ENCODE data around the gene FAM170B. TPM values are rescaled to one million over a fixed set of nuclear protein-coding genes. Genes with fewer than 3 reads are reported as not detected.

The FAM170B gene
- total RNA-seq, 1 experiment from 2014 or later, result not detected

DNA sequence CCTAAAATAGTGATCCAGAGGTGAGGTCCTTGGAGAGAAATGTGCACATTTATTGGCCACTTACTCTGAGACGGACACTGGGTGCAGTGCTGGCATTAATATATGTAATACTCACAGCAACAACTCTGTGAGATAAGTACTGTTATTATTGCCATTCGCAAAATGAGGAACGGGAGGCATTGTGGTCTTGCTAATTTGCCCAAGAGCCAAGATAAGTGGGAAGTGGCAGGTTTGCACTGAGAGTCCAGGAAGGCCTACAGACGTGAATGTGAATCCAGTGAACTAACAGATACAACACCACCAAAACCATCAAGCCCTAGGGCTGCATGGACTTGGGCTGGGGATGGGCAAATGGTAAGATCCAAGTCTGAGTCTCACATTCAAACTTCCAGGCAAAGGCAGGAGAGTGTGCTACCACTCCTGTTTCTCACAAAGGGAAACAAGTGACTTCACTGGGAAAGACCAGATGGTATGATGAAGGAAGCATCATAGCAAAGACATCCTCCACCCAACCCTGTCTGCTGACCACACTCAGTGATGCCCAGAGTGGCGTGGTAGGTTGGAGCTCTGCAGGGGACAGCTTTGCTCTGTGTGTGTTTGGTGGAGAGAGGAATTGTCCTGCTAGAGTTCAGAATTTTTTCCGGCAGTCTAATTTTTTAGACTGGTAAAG is 35.1 kb upstream of the FAM170B start:
- CTCF ChIA-PET, result no interaction called here
- Histone ChIP-seq H3K9me3 (ENCODE audit: control insufficient read depth, insufficient read depth, low read depth, low read length) (no peaks in the 10 kb centered on the region), H3K4me1 (ENCODE audit: control insufficient read depth, insufficient read depth, low read length) (no peaks in the 10 kb centered on the region), H3K27me3 (ENCODE audit: control insufficient read depth, insufficient read depth, low read length) (no peaks in the 10 kb centered on the region; the same call in 1 of the 2 replicates), H3K4me3 (ENCODE audit: low read depth in 2 of 2, low read length in 2 of 2) (no peak overlapping the region), H3K27ac (ENCODE audit: low read length) (no peak overlapping the region), H3K36me3 (ENCODE audit: control insufficient read depth, insufficient read depth, low read length) (no peaks in the 10 kb centered on the region)
- ATAC-seq (no peak), DNase-seq (ENCODE audit: low read depth, low spot score) (no peak)
- in situ Hi-C loops (cut with HindIII; ENCODE audit: low pct_unique_long_range_greater_than_20kb, low sequenced_read_pairs) (no loop called here), intact Hi-C loops (cut with micrococcal nuclease; ENCODE audit: unreplicated experiment) (no loop called here)
- BruUV-seq (replicated peaks), result no TSS peak
- POLR2A ChIA-PET, result no interaction called here
- no peak for TF ChIP-seq POLR2AphosphoS5 (IDR thresholded peaks at IDR 0.05; ENCODE audit: low read depth, low read length)
- no peak for TF ChIP-seq SIN3A (IDR thresholded peaks at IDR 0.05; ENCODE audit: borderline replicate concordance, insufficient read depth, low read depth, low read length)
- TF ChIP-seq, protein P1, sequence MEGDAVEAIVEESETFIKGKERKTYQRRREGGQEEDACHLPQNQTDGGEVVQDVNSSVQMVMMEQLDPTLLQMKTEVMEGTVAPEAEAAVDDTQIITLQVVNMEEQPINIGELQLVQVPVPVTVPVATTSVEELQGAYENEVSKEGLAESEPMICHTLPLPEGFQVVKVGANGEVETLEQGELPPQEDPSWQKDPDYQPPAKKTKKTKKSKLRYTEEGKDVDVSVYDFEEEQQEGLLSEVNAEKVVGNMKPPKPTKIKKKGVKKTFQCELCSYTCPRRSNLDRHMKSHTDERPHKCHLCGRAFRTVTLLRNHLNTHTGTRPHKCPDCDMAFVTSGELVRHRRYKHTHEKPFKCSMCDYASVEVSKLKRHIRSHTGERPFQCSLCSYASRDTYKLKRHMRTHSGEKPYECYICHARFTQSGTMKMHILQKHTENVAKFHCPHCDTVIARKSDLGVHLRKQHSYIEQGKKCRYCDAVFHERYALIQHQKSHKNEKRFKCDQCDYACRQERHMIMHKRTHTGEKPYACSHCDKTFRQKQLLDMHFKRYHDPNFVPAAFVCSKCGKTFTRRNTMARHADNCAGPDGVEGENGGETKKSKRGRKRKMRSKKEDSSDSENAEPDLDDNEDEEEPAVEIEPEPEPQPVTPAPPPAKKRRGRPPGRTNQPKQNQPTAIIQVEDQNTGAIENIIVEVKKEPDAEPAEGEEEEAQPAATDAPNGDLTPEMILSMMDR (IDR thresholded peaks at IDR 0.05), result no peak
- TF ChIP-seq TCF7L2 (IDR thresholded peaks at IDR 0.05; ENCODE audit: low read depth, low read length), result no peak
- TF ChIP-seq, protein P2, sequence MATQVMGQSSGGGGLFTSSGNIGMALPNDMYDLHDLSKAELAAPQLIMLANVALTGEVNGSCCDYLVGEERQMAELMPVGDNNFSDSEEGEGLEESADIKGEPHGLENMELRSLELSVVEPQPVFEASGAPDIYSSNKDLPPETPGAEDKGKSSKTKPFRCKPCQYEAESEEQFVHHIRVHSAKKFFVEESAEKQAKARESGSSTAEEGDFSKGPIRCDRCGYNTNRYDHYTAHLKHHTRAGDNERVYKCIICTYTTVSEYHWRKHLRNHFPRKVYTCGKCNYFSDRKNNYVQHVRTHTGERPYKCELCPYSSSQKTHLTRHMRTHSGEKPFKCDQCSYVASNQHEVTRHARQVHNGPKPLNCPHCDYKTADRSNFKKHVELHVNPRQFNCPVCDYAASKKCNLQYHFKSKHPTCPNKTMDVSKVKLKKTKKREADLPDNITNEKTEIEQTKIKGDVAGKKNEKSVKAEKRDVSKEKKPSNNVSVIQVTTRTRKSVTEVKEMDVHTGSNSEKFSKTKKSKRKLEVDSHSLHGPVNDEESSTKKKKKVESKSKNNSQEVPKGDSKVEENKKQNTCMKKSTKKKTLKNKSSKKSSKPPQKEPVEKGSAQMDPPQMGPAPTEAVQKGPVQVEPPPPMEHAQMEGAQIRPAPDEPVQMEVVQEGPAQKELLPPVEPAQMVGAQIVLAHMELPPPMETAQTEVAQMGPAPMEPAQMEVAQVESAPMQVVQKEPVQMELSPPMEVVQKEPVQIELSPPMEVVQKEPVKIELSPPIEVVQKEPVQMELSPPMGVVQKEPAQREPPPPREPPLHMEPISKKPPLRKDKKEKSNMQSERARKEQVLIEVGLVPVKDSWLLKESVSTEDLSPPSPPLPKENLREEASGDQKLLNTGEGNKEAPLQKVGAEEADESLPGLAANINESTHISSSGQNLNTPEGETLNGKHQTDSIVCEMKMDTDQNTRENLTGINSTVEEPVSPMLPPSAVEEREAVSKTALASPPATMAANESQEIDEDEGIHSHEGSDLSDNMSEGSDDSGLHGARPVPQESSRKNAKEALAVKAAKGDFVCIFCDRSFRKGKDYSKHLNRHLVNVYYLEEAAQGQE (IDR thresholded peaks at IDR 0.05; ENCODE audit: insufficient read depth in 1 of 2, low read depth in 2 of 2, low read length in 1 of 2), result no peak

DNA sequence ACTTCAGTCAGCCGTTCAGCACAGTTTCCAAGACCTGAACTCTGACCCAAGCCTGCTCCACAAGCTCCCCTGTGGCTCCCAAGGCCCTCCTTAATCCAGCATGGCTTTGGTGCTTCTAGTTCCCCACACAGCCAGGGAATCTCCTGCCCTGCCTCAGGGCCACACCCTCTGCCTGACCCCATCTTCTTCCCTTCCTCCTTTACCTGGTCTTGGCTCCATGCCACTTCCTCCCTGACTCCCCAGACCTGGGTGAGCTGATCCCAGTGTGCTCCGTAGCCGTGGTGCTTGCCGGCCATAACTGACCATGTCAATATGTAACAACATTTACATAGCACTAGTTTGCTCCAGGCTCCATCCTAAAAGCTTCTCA is 34.3 kb upstream of the FAM170B start:
- no peak overlapping the region for H3K4me3 ChIP-seq (ENCODE audit: low read depth in 2 of 2, low read length in 2 of 2)
- intact Hi-C loops (cut with micrococcal nuclease; ENCODE audit: unreplicated experiment), result no loop called here
- CTCF ChIA-PET, result no interaction called here
- H3K9me3 ChIP-seq (ENCODE audit: control insufficient read depth, insufficient read depth, low read depth, low read length), result no peaks in the 10 kb centered on the region
- in situ Hi-C loops (cut with HindIII; ENCODE audit: low pct_unique_long_range_greater_than_20kb, low sequenced_read_pairs), result no loop called here
- TF ChIP-seq, protein P2 (IDR thresholded peaks at IDR 0.05; ENCODE audit: insufficient read depth in 1 of 2, low read depth in 2 of 2, low read length in 1 of 2), result no peak
- TF ChIP-seq, protein P1 (IDR thresholded peaks at IDR 0.05), result no peak
- TF ChIP-seq SIN3A (IDR thresholded peaks at IDR 0.05; ENCODE audit: borderline replicate concordance, insufficient read depth, low read depth, low read length) (no peak), POLR2AphosphoS5 (IDR thresholded peaks at IDR 0.05; ENCODE audit: low read depth, low read length) (no peak), TCF7L2 (IDR thresholded peaks at IDR 0.05; ENCODE audit: low read depth, low read length) (no peak)
- no peak for DNase-seq (ENCODE audit: low read depth, low spot score)
- BruUV-seq (replicated peaks), result no TSS peak
- H3K27me3 ChIP-seq (ENCODE audit: control insufficient read depth, insufficient read depth, low read length), result no peaks in the 10 kb centered on the region; the same call in 1 of the 2 replicates
- no peaks in the 10 kb centered on the region for H3K36me3 ChIP-seq (ENCODE audit: control insufficient read depth, insufficient read depth, low read length)
- H3K4me1 ChIP-seq (ENCODE audit: control insufficient read depth, insufficient read depth, low read length), result no peaks in the 10 kb centered on the region
- POLR2A ChIA-PET, result interaction anchor here (0.7 kb wide), 1 partner anchor 10 kb away, joined by 3 read pairs; no protein-coding TSS in a partner anchor
- no peak for ATAC-seq
- H3K27ac ChIP-seq (ENCODE audit: low read length), result no peak overlapping the region
